HG02981 (cell line): ENCODE data around the gene ATXN7L3.
"Not testable (repeated sequence)": the region's sequence is repeated elsewhere in the genome, so short reads cannot be mapped to it uniquely, and the experiment has no call there.

Experiments
- ATAC-seq: cut with Tn5 transposase; IDR thresholded peaks from one replicate; pipeline ENCODE4 v1.9.1; 2021; ENCODE audit warnings: mild to moderate bottlenecking, moderate library complexity; ENCODE audit not compliant: unreplicated experiment

ATXN7L3 gene

DNA sequence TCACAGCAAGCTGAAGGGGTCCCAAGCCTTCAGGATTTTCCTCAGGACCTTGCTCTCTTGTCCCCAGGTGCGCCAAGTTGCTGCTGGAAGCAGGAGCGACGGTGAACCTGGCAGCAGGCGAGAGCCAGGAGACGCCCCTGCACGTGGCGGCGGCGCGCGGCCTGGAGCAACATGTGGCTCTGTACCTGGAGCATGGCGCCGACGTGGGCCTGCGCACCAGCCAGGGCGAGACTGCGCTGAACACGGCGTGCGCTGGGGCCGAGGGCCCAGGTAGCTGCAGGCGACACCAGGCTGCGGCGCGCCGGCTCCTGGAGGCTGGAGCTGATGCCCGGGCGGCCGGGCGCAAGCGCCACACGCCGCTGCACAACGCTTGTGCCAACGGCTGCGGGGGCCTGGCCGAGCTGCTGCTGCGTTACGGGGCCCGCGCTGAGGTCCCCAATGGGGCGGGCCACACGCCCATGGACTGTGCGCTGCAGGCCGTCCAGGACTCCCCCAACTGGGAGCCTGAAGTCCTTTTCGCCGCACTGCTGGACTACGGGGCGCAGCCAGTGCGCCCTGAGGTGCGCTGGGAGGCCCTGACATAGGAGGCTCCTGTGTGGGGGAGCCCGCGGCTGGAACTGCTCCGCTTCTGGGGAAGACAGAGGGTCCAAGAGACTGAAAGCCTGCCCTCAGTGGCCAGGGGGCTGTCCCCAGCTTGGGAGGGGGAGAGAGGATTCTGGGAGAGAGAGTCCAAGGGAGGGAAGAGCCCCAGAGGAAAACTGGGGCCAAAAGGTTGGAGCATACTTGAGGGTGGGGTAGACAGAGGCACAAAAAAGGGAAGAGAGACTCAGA, 22.8 kb downstream of the ATXN7L3 start:
- ATAC-seq, result no peak

DNA sequence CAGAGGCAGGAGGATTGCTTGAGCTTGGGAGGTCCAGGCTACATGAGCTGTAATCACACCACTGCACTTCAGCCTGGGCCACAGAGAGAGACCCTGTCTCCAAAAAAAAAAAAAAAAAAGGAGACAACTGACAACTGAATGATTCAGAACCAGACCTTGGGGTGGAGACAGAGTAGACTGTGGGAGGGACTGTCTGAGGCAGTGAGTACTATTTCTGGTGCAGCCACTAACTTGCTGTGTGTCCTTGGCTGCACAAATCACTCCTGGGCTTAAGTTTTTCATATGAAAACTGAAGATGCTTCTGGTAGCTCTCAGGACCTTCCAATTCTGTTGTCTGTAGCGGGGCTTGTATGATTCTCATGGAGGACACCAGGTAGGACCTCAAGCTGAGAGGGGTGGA, 23.4 kb downstream of the ATXN7L3 start:
- ATAC-seq, result no peak

DNA sequence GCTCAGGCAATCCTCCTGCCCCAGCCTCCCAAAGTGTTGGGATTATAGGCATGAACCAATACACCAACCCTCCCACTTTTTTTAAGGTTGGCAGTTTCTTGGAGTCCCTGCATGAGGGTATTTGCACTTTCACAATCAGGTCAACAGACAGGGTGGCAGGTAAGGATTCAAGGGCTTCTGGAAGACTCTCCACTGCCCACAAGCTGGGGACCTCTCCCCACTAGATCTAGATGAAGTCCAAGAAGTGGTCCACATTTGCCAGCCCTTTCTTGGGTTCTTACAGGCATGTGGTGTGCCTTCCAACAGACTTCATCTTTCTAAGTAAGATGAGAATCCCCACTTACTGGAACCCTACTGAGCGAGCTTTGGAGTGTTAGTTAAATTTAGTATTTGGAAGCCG, 25.3 kb downstream of the ATXN7L3 start:
- no peak for ATAC-seq

DNA sequence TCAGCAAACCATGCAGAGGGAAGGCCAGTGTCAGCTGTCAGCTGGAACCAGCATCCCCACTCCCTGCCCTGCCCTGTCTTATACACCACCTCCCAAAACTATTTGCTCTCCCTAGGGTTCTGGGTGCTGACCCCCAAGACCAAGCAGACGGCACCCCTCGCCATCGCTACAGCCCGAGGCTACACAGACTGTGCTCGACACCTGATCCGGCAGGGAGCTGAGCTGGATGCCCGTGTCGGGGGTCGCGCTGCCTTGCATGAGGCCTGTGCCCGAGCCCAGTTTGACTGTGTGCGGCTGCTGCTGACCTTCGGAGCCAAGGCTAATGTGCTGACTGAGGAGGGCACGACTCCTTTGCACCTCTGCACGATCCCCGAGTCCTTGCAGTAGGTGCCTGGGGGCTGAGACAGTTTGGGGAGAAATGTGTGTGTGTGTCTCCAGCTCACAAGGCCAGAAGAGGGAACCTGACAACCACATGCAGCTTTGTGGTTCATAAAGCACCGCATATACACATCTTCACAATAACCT, 27.7 kb downstream of the ATXN7L3 start:
- no peak for ATAC-seq

DNA sequence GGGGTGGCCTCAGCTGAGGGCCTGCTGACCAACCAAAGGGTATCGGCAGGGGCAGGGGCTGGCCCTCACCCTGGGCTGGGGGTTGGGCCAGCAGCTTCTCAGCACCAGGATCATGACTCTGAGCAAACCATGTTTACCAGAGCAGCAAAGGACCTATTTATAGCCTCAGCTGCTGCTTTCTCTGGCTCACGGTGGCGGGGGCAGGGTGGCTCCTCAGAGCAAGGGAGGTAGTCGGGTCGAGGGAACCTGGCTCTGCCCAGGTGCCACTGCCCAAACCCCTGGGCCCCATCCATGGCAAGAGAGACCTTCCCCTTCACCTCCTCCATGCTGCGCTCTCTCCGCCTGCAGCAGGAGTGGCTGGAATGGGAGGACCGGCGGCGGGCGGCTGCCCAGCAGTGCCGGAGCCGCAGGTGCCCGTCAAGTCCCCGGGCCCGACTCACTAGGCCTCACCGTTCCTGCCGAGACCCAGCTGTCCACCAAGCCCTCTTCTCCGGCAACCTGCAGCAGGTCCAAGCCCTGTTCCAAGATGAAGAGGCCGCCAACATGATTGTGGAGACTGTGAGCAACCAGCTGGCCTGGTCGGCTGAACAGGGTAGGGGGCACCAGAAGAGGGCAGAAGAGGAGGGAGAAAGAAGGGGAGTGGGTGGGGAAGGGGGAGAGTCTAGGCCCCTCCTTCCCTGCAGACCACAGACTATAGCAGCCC, 29.0 kb downstream of the ATXN7L3 start, which contains the start of gene ASB16:
TSS of gene ASB16 (plus strand) at position 206 of the 703 bp plus-strand sequence. CDS start at position 292, 86 bp downstream.
- no peak for ATAC-seq

DNA sequence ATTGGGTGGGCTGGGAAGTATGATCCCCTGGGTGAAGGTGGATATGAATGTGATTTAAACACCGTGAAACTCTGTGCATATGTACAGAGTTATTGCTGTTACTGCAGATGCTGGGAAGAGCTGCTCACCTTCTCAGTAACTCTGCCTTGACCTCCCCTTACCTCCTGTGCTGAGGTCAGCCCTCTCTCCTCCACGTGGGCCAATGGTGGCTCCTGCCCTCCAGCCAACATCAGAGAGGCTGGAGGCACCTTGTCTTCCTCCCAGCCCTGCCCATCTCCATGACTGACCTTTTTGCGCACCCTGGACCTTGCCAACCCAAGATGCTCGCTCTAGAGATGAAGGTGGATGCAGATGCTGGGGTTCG, 29.6 kb downstream of the ATXN7L3 start:
- no peak for ATAC-seq

DNA sequence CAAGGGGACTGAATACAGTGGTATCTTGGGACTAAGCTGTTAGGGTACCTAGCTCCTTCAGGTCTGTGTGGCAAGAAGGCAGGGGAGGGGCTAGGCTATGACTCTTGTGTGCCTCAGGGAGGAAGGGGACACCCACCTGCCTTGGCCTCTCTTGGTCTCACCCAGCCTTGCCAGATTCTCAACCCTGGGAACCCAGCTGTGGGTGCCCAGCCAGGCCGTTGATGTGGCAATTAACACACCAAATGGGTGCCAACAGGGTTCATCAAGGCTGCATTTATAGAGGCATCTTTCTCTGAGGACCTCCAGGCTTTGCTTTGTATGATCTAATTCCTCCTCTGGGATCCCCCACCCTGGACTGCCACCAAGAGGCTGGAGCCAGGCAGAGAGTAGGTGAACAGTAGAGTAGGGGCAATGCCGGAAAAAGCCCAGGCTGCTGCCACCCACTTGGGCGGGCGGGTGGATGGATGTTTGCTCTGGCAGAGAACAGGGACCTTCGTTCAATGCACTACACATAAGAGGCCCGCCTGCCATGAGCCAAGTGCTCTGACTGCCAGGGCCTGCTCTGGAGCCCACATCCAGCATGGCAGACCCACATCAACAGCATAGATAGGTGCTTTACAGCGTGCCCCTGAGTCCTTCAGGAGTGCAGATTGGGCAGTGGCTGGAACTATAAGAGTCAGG, 32.4 kb downstream of the ATXN7L3 start:
- no peak for ATAC-seq

DNA sequence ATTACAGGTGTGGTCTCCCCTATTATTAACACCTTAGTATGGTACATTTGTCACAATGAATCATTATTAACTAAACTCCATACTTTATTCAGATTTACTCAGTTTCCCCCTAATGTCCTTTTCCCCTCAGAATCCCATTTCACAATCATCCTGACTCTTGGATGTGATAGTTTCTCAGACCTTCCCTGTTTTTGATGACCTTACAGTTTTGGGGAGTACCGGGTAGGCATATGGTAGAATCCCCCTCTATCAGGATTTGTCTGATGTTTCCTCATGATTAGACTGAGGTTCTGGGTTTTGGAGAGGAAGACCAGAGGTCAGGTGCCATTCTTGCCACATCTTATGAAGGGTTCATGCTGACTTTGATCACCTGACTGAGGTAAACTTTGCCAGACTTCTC, 35.2 kb downstream of the ATXN7L3 start:
- ATAC-seq, result no peak

DNA sequence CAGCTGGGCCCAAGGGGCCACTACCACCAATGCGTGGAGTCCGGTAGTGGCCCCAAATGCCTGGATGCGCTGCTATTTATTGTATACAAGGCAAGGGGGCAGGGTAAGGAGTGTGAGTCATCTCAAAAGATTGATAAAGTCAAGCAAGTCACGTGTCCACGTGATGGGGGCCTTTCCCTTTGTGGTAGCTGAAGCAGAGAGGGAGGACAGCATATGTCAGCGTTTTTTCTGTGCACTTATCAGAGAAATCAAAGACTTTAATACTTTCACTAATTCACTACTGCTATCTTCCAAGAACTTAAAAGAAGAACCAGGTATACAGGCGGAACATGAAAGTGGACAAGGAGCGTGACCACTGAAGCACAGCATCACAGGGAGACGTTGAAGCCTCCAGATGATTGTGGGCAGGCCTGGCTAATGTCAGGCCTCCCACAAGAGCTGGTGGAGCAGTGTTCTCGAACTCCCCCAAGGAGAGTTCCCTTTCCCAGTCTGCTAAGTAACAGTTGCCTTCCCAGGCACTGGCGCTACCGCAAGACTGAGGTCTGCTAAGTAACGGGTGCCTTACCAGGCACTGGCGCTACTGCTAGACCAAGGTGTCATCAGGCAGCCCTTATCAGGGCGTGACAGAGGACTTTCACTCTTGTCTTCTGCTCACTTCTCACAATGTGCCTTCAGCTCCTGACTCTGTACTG, 40.0 kb downstream of the ATXN7L3 start:
- ATAC-seq, result no peak

DNA sequence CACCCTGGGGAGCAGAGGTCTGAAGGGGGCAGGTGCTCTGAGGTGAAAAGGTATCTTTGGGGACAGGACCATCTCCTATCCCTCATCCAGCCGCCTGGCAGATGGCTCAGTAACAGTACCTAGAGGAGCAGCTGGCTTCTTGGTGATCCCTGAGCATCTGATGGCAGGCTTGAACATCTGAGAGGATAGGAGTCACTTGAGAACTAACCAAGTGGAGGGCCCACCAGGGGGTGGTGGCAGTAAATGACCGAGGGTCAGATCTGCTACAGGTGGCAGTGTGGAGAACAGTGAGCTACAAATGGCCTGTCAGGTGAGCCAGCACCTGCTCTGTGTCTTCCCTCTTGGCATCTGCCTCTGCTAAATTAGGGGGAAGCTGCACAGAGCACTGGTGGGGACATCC, 44.2 kb downstream of the ATXN7L3 start:
- no peak for ATAC-seq

DNA sequence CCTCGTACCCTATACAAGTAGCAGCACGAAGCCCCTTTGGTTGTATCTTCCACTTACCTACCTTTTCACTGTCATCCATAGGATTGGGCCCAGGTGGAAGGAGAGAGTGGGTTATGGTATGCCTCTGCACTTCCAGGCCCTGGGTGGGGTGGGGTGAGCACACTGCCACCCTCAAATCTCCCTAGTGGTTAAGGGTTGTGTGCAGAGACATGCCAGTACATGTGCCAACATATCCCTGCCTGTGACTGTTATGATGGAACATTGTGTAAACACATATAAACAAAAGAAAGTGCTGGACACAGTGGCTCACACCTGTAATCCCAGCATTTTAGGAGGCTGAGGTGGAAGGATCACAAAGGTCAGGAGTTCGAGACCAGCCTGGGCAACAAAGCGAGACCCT, 46.8 kb downstream of the ATXN7L3 start:
- ATAC-seq, result no peak

DNA sequence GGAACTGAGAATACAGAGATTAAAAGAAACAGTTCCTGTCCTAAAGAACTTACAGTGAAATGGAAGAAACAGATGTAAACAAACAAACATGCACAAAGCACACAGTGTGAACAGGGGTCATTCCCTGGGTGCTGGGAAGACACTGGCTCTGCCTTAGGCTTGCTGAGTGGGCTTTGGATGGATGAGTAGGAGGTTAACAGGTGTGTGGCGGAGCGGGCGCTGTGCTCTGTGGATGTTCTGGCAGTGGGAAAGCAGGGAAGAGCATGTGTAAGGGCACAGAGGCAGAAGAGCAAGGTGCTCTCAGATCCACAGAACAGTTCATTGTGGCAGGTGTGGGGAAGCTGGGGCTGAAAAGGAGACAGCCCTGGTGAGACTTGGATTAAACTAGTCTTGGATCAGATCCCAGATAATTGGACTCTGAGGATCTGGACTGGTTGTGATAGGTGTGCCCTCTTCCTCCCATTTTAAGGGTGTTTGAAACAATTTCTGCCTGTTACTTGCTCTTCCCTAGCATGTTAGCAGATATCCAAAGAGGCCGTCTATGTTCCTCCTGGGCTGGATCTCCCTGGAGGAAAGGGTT, 49.8 kb downstream of the ATXN7L3 start:
- no peak for ATAC-seq

DNA sequence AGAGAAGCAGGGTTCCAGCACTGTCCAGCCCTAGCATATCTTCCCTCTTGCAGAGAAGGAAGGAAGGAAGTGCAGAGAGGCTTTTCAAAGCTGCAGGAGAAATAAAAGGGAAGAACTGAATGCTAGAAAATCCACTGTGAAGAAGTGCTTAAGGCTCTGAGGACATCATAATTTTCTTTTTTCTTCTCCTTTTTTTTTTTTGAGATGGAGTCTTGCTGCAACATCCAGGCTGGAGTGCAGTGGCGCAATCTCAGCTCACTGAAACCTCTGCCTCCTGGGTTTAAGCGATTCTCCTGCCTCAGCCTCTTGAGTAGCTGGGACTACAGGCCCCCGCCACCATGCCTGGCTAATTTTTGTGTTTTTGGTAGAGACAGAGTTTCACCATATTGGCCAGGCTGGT, 50.6 kb downstream of the ATXN7L3 start:
- not testable (repeated sequence) for ATAC-seq

DNA sequence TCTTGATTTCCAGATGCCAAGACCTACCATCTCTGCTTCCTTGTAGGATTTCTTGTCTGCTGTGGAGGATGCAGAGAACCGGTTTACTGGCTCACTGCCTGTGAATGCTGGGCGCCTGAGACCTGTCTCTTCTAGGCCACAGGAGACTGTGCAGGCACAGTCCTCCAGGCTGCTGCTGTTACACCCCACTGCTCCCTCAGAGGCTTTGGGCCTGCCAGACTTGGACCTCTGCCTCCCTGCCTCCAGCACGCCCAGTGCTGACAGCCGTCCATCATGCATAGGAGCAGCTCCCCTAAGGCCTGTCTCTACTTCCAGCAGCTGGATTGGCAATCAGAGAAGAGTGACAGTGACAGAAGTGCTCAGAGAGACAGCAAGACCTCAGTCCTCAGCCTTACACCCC, 51.9 kb downstream of the ATXN7L3 start:
- no peak for ATAC-seq

DNA sequence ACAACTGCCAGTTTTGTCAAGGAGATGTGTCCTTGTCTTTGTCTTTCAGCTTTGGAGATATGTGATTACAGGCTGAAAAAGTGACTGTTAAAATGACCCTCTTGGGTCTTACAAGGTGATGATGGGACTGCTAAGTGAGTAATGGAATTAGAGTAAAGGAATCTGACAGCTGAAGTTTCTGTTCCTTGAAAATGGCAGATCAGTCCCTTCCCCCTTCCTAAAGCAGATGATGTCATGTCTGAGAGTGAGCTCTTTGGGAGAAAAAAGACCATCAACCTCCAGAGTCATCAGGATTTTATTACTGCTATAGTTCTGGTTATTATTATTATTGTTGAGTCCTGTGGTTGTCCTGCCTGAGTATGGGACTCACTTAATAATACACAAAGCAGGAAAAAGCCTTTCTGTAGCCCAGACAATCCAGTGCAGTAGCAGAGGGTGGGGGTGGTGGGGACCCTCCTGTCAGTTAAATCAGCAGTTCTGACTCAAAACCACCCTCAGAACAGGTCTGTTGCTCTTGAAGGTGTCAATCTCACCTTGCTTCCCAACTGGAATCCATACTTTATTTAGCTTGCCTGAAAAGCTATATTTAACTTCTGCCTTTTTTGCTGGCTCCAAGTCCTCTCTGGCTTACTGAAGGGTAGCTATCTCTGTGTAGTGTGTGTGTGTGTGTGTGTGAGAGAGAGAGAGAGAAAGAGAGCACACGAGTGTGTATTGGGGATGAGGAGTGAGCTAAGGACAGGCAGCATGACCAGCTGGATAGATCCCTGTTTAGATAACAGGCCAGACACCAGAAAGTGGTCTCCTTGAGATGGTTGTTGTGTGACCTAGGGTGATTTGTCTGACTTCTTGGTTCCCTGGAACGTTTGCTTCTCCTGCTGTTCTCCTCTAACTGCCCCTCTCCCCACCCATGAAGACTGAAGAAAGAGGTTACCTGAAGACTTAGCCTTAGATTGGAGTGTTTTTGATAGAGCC, 53.0 kb downstream of the ATXN7L3 start:
- no peak for ATAC-seq

DNA sequence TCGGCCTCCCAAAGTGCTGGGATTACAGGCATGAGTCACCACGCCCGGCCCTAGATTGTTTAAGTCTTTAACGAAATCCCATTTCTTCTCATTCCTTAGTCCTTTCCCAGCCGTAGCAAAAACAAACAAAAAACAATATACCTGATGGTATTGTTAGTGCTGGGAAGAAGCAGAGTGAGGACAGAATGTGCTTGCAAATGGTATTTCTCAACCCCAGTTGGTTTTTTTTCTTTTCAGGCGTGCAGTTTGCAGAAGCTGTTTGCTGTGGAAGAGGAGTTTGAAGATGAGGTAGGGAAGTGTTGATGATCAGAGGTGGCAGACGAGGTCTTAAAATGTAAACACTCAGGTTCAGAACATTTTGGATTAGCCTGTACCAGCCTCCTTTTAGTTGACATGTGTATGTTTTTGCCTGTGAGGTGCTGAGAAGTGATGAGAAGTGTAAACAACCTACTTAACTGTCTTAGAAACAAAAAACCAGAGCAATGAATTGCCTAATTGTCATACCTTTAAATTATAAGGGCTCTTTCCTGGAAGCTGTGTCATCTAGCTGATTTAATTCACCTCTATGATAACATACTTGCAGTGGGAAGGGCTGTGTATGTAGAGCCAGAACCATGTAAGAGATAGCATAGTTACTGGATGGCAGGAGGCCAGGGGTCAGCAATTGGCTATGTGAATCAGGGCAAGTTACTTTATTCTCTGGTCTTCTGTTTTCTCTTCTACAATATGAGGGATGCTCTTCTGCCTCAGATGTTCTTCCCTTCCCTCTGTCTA, 54.5 kb downstream of the ATXN7L3 start:
- ATAC-seq, result no peak

DNA sequence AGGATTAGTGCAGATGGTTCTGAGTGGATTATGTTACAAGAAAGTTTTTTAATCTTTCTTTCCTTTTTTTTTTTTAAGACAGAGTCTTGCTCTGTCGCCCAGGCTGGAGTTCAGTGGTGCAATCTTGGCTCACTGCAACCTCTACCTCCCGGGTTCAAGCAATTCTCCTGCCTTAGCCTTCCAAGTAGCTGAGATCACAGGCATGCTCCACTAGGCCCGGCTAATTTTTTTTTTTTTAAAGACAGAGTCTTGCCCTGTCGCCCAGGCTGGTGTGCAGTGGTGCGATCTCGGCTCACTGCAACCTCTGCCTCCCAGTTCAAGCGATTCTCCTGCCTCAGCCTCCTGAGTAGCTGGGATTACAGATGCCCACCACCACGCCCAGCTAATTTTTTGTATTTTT, 55.8 kb downstream of the ATXN7L3 start:
- ATAC-seq, result not testable (repeated sequence)
